CD4-positive, alpha-beta T cell (primary cell): ENCODE data around the gene RAPGEF3. TPM values are rescaled to one million over a fixed set of nuclear protein-coding genes. Genes with fewer than 3 reads are reported as not detected.

Source experiments
- ATAC-seq: fragments of 200-7000 bp; cut with Tn5 transposase; one replicate; pipeline ENCODE4 v1.10.0; 2022; ENCODE audit warnings: mild to moderate bottlenecking; ENCODE audit not compliant: poor library complexity
- CTCF ChIA-PET: fragments of 350-600 bp; sonication (Branson Sonifier 250); formaldehyde crosslinking; loops from one replicate; lab custom pipeline; 2021; ENCODE audit warnings: antibody characterized with exemption, inconsistent platforms; lab: Charles Lee
- POLR2A ChIA-PET: fragments of 350-600 bp; sonication (Branson Sonifier 250); formaldehyde crosslinking; loops from one replicate; lab custom pipeline; 2021; ENCODE audit warnings: antibody characterized with exemption, inconsistent platforms; lab: Charles Lee
- DNase-seq, 14 experiments: peaks; one replicate each; pipeline ENCODE4 v3.0.0-alpha.2; 2013 to 2020; ENCODE audit warnings: mixed read lengths in 2 of 14
- H3K27ac ChIP-seq, 2 donors: one replicate each; pipeline versions ENCODE4 v1.5.1 to v1.7.0; 2013; ENCODE audit warnings: low read length in 2 of 2, low read depth in 1 of 2, mild to moderate bottlenecking in 1 of 2
- H3K27me3 ChIP-seq, 2 experiments: 1 replicate in 1 of 2; 2 replicates in 1 of 2; pipeline versions ENCODE4 v1.6.1 to v1.7.0; 2013; ENCODE audit warnings: low read length in 2 of 2, control low read depth in 1 of 2, mild to moderate bottlenecking in 1 of 2, moderate library complexity in 1 of 2; ENCODE audit not compliant: insufficient read depth in 2 of 2, control insufficient read depth in 1 of 2
- H3K36me3 ChIP-seq: one replicate; pipeline ENCODE4 v1.6.1; 2013; ENCODE audit warnings: low read length, control low read depth; ENCODE audit not compliant: insufficient read depth
- H3K4me1 ChIP-seq: one replicate; pipeline ENCODE4 v1.6.1; 2013; ENCODE audit warnings: low read length, control low read depth; ENCODE audit not compliant: insufficient read depth
- H3K4me3 ChIP-seq: one replicate; pipeline ENCODE4 v1.5.1; 2013; ENCODE audit warnings: mild to moderate bottlenecking, low read length, moderate library complexity
- H3K9me3 ChIP-seq, 2 experiments: 1 replicate in 1 of 2; 2 replicates in 1 of 2; pipeline versions ENCODE4 v1.6.1 to v1.7.0; 2013; ENCODE audit warnings: low read length in 2 of 2, mild to moderate bottlenecking in 2 of 2, control low read depth in 1 of 2, moderate library complexity in 1 of 2; ENCODE audit not compliant: control insufficient read depth in 1 of 2, insufficient read depth in 1 of 2
- H3K27ac Mint-ChIP-seq: one replicate; pipeline ENCODE4 v1.8.0; 2020; ENCODE audit warnings: mixed read lengths
- H3K27me3 Mint-ChIP-seq: one replicate; pipeline ENCODE4 v1.8.0; 2021; ENCODE audit warnings: mixed read lengths
- H3K36me3 Mint-ChIP-seq: one replicate; pipeline ENCODE4 v1.8.0; 2021; ENCODE audit warnings: low read depth, mixed read lengths
- H3K4me1 Mint-ChIP-seq: one replicate; pipeline ENCODE4 v1.8.0; 2021; ENCODE audit warnings: low read depth, mixed read lengths
- H3K4me3 Mint-ChIP-seq: one replicate; pipeline ENCODE4 v1.8.0; 2020; ENCODE audit warnings: mild to moderate bottlenecking, mixed read lengths
- H3K9me3 Mint-ChIP-seq: one replicate; pipeline ENCODE4 v1.8.0; 2020; ENCODE audit warnings: mixed read lengths
- CTCF ChIP-seq: fragments of 200-600 bp; IDR thresholded peaks from one replicate; pipeline ENCODE4 v1.8.0; 2022; ENCODE audit warnings: antibody characterized with exemption, mild to moderate bottlenecking
- intact Hi-C, 2 experiments: fragments of 100-400 bp; cut with DNase I in 1 of 2; cut with micrococcal nuclease in 1 of 2; formaldehyde crosslinking; loops; one replicate each; pipeline versions ENCODE4 v1.15.1 to v1.9.0; 2023 to 2025; cut with DNase I, micrococcal nuclease
- total RNA-seq, 174 experiments: library from RNA in 2 of 174; stranded (reverse) in 2 of 174; gene quantifications; one replicate each; pipeline ENCODE4 v1.2.3 and lab custom pipeline; 2021 to 2026

Gene RAPGEF3
- total RNA-seq, 2 experiments from 2014 or later = 0.17 to 0.33 TPM

GRCh38 chr12:47717443-47718193 lies 41.1 kb downstream of the RAPGEF3 start:
- peak overlapping the region; percentile 16 for H3K4me3 Mint-ChIP-seq
- peak overlapping the region; percentile 89 for H3K27ac Mint-ChIP-seq
- Histone ChIP-seq H3K27ac (no peak overlapping the region), H3K4me3 (no peak overlapping the region), H3K9me3 (no peaks in the 10 kb centered on the region), H3K4me1 (peaks cover 37% of the 10 kb centered on the region), H3K27me3 (no peaks in the 10 kb centered on the region), H3K36me3 (no peaks in the 10 kb centered on the region)
- ChIA-PET POLR2A (interaction anchor here (0.6 to 1.9 kb wide), 6 partner anchors 10 to 703 kb away, joined by 3 to 4 read pairs (median 3); no protein-coding TSS in a partner anchor), CTCF (interaction anchor here (0.8 to 2.7 kb wide), 7 partner anchors 11 to 121 kb away, joined by 3 to 8 read pairs (median 3); partner anchors contain the start of gene RPAP3)
- peaks cover 36% of the 10 kb centered on the region for H3K4me1 Mint-ChIP-seq
- no peaks in the 10 kb centered on the region for H3K9me3 Mint-ChIP-seq
- TF ChIP-seq CTCF = peak; percentile 62
- DNase-seq (peak; percentile 26 to 85 (median 52)), ATAC-seq (peak; percentile 94)
- no peaks in the 10 kb centered on the region for H3K27me3 Mint-ChIP-seq
- intact Hi-C loops = loop anchor here (5.0 to 10.0 kb wide), 5 partner anchors 230 to 897 kb away; partner anchors contain the start of genes TMEM106C (in 1 of the 2) and ZNF641 (in 1 of the 2)
- H3K36me3 Mint-ChIP-seq = no peaks in the 10 kb centered on the region

- TF ChIP-seq CTCF = no peak
- Histone ChIP-seq H3K4me1 (peaks cover 37% of the 10 kb centered on the region), H3K27ac (no peak overlapping the region), H3K36me3 (no peaks in the 10 kb centered on the region), H3K27me3 (no peaks in the 10 kb centered on the region), H3K9me3 (no peaks in the 10 kb centered on the region), H3K4me3 (no peak overlapping the region)
- Mint-ChIP-seq H3K4me1 (peaks cover 35% of the 10 kb centered on the region), H3K36me3 (no peaks in the 10 kb centered on the region), H3K4me3 (no peak overlapping the region), H3K27me3 (no peaks in the 10 kb centered on the region), H3K27ac (peak overlapping the region; percentile 89), H3K9me3 (no peaks in the 10 kb centered on the region)
- intact Hi-C loops = loop anchor here (5.0 to 10.0 kb wide), 5 partner anchors 230 to 898 kb away; partner anchors contain the start of genes TMEM106C (in 1 of the 2) and ZNF641 (in 1 of the 2)
- ATAC-seq = no peak
- DNase-seq = no peak
- POLR2A ChIA-PET = interaction anchor here (0.6 to 0.9 kb wide), 2 partner anchors 12 to 96 kb away, joined by 3 read pairs; no protein-coding TSS in a partner anchor
- CTCF ChIA-PET = interaction anchor here (0.8 to 2.7 kb wide), 6 partner anchors 11 to 122 kb away, joined by 3 to 8 read pairs (median 3); partner anchors contain the start of gene RPAP3
Measured at GRCh38 chr12:47717046-47717442, 41.6 kb downstream of the RAPGEF3 start.

GRCh38 chr12:47715877-47716548 lies 42.7 kb downstream of the RAPGEF3 start:
- no peak overlapping the region for H3K27ac ChIP-seq
- Mint-ChIP-seq H3K9me3 (no peaks in the 10 kb centered on the region), H3K4me1 (peaks cover 26% of the 10 kb centered on the region), H3K4me3 (no peak overlapping the region), H3K27me3 (no peaks in the 10 kb centered on the region), H3K27ac (no peak overlapping the region), H3K36me3 (no peaks in the 10 kb centered on the region)
- TF ChIP-seq CTCF = no peak
- CTCF ChIA-PET = interaction anchor here (0.6 to 2.7 kb wide), 17 partner anchors 20 to 684 kb away, joined by 3 to 19 read pairs (median 4); partner anchors contain the start of genes RAPGEF3 and VDR
- DNase-seq (peak in 1 of 14 experiments; percentile 33), ATAC-seq (no peak)
- H3K4me1 ChIP-seq = peaks cover 31% of the 10 kb centered on the region
- POLR2A ChIA-PET = interaction anchor here (1.2 to 1.9 kb wide), 4 partner anchors 10 to 122 kb away, joined by 3 to 5 read pairs (median 4); partner anchors contain the start of gene RPAP3
- H3K4me3 ChIP-seq = no peak overlapping the region
- no peaks in the 10 kb centered on the region for H3K36me3 ChIP-seq
- H3K27me3 ChIP-seq = no peaks in the 10 kb centered on the region
- intact Hi-C loops = loop anchor here (1.0 to 10.0 kb wide), 15 partner anchors 10 to 899 kb away; partner anchors contain the start of genes RPAP3 (in 1 of the 2), TMEM106C (in 1 of the 2) and ZNF641 (in 1 of the 2)
- H3K9me3 ChIP-seq = no peaks in the 10 kb centered on the region
